Keratinocyte (primary cell): ENCODE measurements around the gene SHFL. TPM values are rescaled to one million over a fixed set of nuclear protein-coding genes. Genes with fewer than 3 reads are reported as not detected.

Source experiments
- DNase-seq: peaks from one replicate; pipeline ENCODE4 v3.0.0-alpha.2; 2011; ENCODE audit warnings: low read depth, missing footprints, low spot score
- FAIRE-seq: peaks from 2 replicates; lab custom pipeline; 2011; peaks lifted over from hg19 to GRCh38; lab: Jason Lieb, UNC
- H2AFZ ChIP-seq: 2 replicates; pipeline ENCODE4 v1.6.0; 2012; ENCODE audit warnings: low read length, control low read depth, inconsistent platforms; ENCODE audit not compliant: control insufficient read depth
- H3K27ac ChIP-seq: 2 replicates; pipeline ENCODE4 v1.5.1; 2011; ENCODE audit warnings: low read length; ENCODE audit not compliant: control insufficient read depth, insufficient read depth
- H3K27me3 ChIP-seq: 3 replicates; pipeline ENCODE4 v1.6.0; 2011; ENCODE audit warnings: low read length; ENCODE audit not compliant: control insufficient read depth, insufficient read depth; ENCODE audit errors: extremely low read depth
- H3K36me3 ChIP-seq, 2 experiments: 2 replicates in 1 of 2; 3 replicates in 1 of 2; pipeline ENCODE4 v1.5.1; 2011; ENCODE audit warnings: low read length in 2 of 2, mild to moderate bottlenecking in 1 of 2; ENCODE audit not compliant: control insufficient read depth in 2 of 2, insufficient read depth in 2 of 2; ENCODE audit errors: extremely low read depth in 1 of 2
- H3K4me1 ChIP-seq: 3 replicates; pipeline ENCODE4 v1.5.1; 2011; ENCODE audit warnings: low read length; ENCODE audit not compliant: control insufficient read depth, insufficient read depth; ENCODE audit errors: extremely low read depth
- H3K4me2 ChIP-seq: 3 replicates; pipeline ENCODE4 v1.6.0; 2011; ENCODE audit warnings: low read depth, low read length; ENCODE audit not compliant: control insufficient read depth, insufficient read depth; ENCODE audit errors: extremely low read depth
- H3K4me3 ChIP-seq, 3 experiments: fragments of 200-600 bp in 1 of 3; sonication (generic) in 1 of 3; 2 replicates in 2 of 3; 3 replicates in 1 of 3; pipeline ENCODE4 v1.5.1; 2011 to 2016; ENCODE audit warnings: low read length in 3 of 3, mild to moderate bottlenecking in 3 of 3, control low read depth in 2 of 3, inconsistent platforms in 1 of 3, low read depth in 1 of 3, mixed read lengths in 1 of 3, mixed run types in 1 of 3, moderate library complexity in 1 of 3; ENCODE audit not compliant: control insufficient read depth in 2 of 3, insufficient read depth in 2 of 3; ENCODE audit errors: extremely low read depth in 1 of 3
- H3K79me2 ChIP-seq: 2 replicates; pipeline ENCODE4 v1.6.0; 2012; ENCODE audit warnings: low read length; ENCODE audit not compliant: control insufficient read depth, insufficient read depth
- H3K9ac ChIP-seq: 3 replicates; pipeline ENCODE4 v1.6.0; 2011; ENCODE audit warnings: low read length; ENCODE audit not compliant: control insufficient read depth, insufficient read depth; ENCODE audit errors: extremely low read depth
- H3K9me1 ChIP-seq: 3 replicates; pipeline ENCODE4 v1.6.0; 2011; ENCODE audit warnings: low read length; ENCODE audit not compliant: control insufficient read depth, insufficient read depth; ENCODE audit errors: extremely low read depth
- H3K9me3 ChIP-seq: 2 replicates; pipeline ENCODE4 v1.5.1; 2012; ENCODE audit warnings: low read depth, low read length; ENCODE audit not compliant: control insufficient read depth
- H4K20me1 ChIP-seq: 3 replicates; pipeline ENCODE4 v1.6.0; 2011; ENCODE audit warnings: low read length; ENCODE audit not compliant: control insufficient read depth, insufficient read depth; ENCODE audit errors: extremely low read depth
- CTCF ChIP-seq, 3 experiments: IDR thresholded peaks in 1 of 3; conservative IDR thresholded peaks in 1 of 3; optimal IDR thresholded peaks in 1 of 3; 2 replicates in 2 of 3; 3 replicates in 1 of 3; pipeline versions ENCODE3 to v1.5.1; 2011; ENCODE audit warnings: low read length in 3 of 3, mild to moderate bottlenecking in 3 of 3, moderate library complexity in 2 of 3, control low read depth in 1 of 3, inconsistent platforms in 1 of 3; ENCODE audit not compliant: insufficient read depth in 2 of 3; ENCODE audit errors: extremely low read depth in 1 of 3
- EZH2 ChIP-seq: IDR thresholded peaks from one replicate; pipeline ENCODE4 v1.6.1; 2012; ENCODE audit warnings: inconsistent platforms, mild to moderate bottlenecking, low read length, moderate library complexity
- dilution Hi-C: fragments of 300-500 bp; cut with MboI; formaldehyde crosslinking; loops from one replicate; pipeline ENCODE4 v1.7.0; 2020; ENCODE audit warnings: low sequenced_read_pairs; ENCODE audit not compliant: extremely low pct_ligation_motif_present
- polyA plus RNA-seq, 5 experiments: library from polyadenylated mRNA; depleted of rRNA in 3 of 5; stranded (reverse) in 3 of 5; stranded (forward) in 1 of 5; unstranded in 1 of 5; fragments of >200 nt; gene quantifications; 1 replicate in 1 of 5; 2 replicates in 3 of 5; 3 replicates in 1 of 5; pipeline versions ENCODE4 v1.2.1 to v1.2.3, GENCODE V29; 2011 to 2012; ENCODE audit warnings: missing spikeins in 2 of 5, low read depth in 1 of 5, low replicate concordance in 1 of 5

SHFL gene
- polyA plus RNA-seq, 1 donor (not counting 4 experiments of a cell fraction or from before 2014, with no cell fraction given), result 36.4 TPM

GRCh38 chr19:10096615-10096963, 10.5 kb downstream of the SHFL start:
- dilution Hi-C loops, result loop anchor here (25.0 kb wide), 1 partner anchor 159 kb away; the partner anchor contains the start of gene OLFM2
- Histone ChIP-seq H4K20me1 (no peaks in the 10 kb centered on the region), H3K9ac (peak overlapping the region; percentile 44), H3K4me2 (peak overlapping the region; percentile 82), H3K27me3 (no peaks in the 10 kb centered on the region), H3K36me3 (peaks cover 0 to 10% of the 10 kb centered on the region in 2 experiments), H3K9me3 (no peaks in the 10 kb centered on the region), H2AFZ (peak overlapping the region; percentile 82), H3K4me3 (peak overlapping the region; percentile 36 to 57 (median 49)), H3K4me1 (peaks cover 8% of the 10 kb centered on the region), H3K27ac (no peak overlapping the region), H3K9me1 (no peaks in the 10 kb centered on the region), H3K79me2 (no peaks in the 10 kb centered on the region)
- TF ChIP-seq CTCF (optimal IDR thresholded peaks at IDR 0.05 in 1 of 3, IDR thresholded peaks at IDR 0.05 in 1 of 3, conservative IDR thresholded peaks at IDR 0.05 in 1 of 3; ENCODE audit: extremely low read depth in 1 of 3, insufficient read depth in 2 of 3, low read length in 3 of 3) (no peak), EZH2 (no peak)
- DNase-seq, result no peak
- FAIRE-seq, result no peak

- Histone ChIP-seq H3K4me1 (peaks cover 8% of the 10 kb centered on the region), H3K9me3 (no peaks in the 10 kb centered on the region), H2AFZ (no peak overlapping the region), H3K9ac (no peak overlapping the region), H3K36me3 (no peaks in the 10 kb centered on the region), H3K4me3 (no peak overlapping the region), H3K27ac (no peak overlapping the region), H3K79me2 (no peaks in the 10 kb centered on the region), H3K9me1 (no peaks in the 10 kb centered on the region), H4K20me1 (no peaks in the 10 kb centered on the region), H3K27me3 (no peaks in the 10 kb centered on the region), H3K4me2 (no peak overlapping the region)
- FAIRE-seq (no peak), DNase-seq (no peak)
- no peak for TF ChIP-seq EZH2
- TF ChIP-seq CTCF (optimal IDR thresholded peaks at IDR 0.05 in 1 of 3, IDR thresholded peaks at IDR 0.05 in 1 of 3, conservative IDR thresholded peaks at IDR 0.05 in 1 of 3; ENCODE audit: extremely low read depth in 1 of 3, insufficient read depth in 2 of 3, low read length in 3 of 3), result no peak
- dilution Hi-C loops, result no loop called here
Measured at GRCh38 chr19:10100163-10100785, 14.2 kb downstream of the SHFL start.
